Stomach smooth muscle (tissue), 2 donors: ENCODE data around the gene DNAJC5.

Experiments
- H3K27ac ChIP-seq: one replicate; pipeline ENCODE4 v1.7.0; 2013; ENCODE audit warnings: mild to moderate bottlenecking, low read length, inconsistent platforms
- H3K27me3 ChIP-seq, 2 donors: one replicate each; pipeline ENCODE4 v1.7.0; 2013; ENCODE audit warnings: low read length in 2 of 2; ENCODE audit not compliant: insufficient read depth in 2 of 2, control insufficient read depth in 1 of 2
- H3K36me3 ChIP-seq, 2 donors: one replicate each; pipeline ENCODE4 v1.7.0; 2013; ENCODE audit warnings: low read length in 2 of 2; ENCODE audit not compliant: control insufficient read depth in 2 of 2, insufficient read depth in 2 of 2
- H3K4me1 ChIP-seq: one replicate; pipeline ENCODE4 v1.7.0; 2013; ENCODE audit warnings: low read length; ENCODE audit not compliant: control insufficient read depth, insufficient read depth
- H3K4me3 ChIP-seq, 2 donors: one replicate each; pipeline ENCODE4 v1.7.0; 2013; ENCODE audit warnings: low read length in 2 of 2
- H3K9ac ChIP-seq, 2 donors: one replicate each; pipeline ENCODE4 v1.7.0; 2013; ENCODE audit warnings: low read length in 2 of 2, mild to moderate bottlenecking in 1 of 2
- H3K9me3 ChIP-seq, 2 donors: one replicate each; pipeline ENCODE4 v1.7.0; 2013; ENCODE audit warnings: low read length in 2 of 2; ENCODE audit not compliant: control insufficient read depth in 2 of 2
- donor health status: healthy.
- donor health status: Pancreatic carcinoma.

Gene DNAJC5

DNA sequence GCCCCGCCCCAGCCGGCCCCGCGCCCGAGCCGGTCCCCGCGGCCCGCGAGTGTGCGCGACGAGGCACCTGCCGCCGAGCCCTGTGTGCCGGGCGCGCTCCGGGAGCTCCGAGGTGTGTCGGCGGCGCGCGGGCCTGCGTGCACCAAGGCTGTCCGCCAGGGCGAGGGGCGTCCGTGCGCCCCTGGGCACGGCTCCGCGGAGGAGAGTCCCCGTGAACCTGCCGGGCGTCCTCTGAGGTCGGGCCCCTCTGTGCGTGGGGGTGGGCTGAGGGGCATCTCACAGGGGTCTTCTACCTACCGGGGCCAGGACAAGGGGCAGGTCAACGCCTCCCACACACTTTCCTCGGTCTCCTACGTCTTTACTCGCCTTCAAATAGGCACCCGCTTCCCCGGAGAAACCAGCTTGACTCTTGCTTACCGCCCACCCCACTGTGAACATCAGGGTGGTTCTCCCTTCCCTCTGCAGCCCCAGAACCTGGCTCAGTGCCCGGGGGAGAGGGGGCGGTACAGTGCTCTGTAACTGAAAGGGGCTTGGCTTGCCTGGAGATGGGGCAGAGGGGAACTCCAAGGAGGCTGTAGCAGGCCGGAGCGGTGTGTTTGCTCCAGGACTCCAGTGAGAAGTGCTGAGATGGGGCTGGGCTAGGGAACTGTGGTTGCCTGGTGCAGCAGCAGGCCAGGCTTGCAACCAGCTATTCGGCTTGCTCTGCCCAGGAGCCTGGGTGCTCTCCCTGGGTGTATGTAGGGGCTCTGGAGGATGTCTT is 84.8 kb downstream of the DNAJC5 start, which contains the start of gene SAMD10:
SAMD10 (minus strand) TSS at position 86 of the 760 bp plus-strand sequence. CDS start 175 bp downstream, outside the sequence.
- Histone ChIP-seq H3K27ac (peak within 1 kb of the TSS; percentile 76), H3K27me3 (no peaks in the 10 kb centered on the region), H3K36me3 (peaks cover 8% of the 10 kb centered on the region in 2 donors), H3K4me3 (peak within 1 kb of the TSS; percentile 69 to 98), H3K9me3 (no peaks in the 10 kb centered on the region), H3K4me1 (peaks cover 39% of the 10 kb centered on the region), H3K9ac (peak within 1 kb of the TSS; percentile 47 to 53)

GRCh38 chr20:63980317-63980805 is 85.4 kb downstream of the DNAJC5 start:
- H3K4me1 ChIP-seq = peaks cover 39% of the 10 kb centered on the region
- H3K36me3 ChIP-seq = peaks cover 13 to 14% of the 10 kb centered on the region in 2 donors
- peak overlapping the region; percentile 76 for H3K27ac ChIP-seq
- peak overlapping the region; percentile 45 to 98 for H3K4me3 ChIP-seq
- peak overlapping the region in 1 of 2 donors; percentile 2 for H3K9ac ChIP-seq
- no peaks in the 10 kb centered on the region for H3K9me3 ChIP-seq
- H3K27me3 ChIP-seq = no peaks in the 10 kb centered on the region

DNA sequence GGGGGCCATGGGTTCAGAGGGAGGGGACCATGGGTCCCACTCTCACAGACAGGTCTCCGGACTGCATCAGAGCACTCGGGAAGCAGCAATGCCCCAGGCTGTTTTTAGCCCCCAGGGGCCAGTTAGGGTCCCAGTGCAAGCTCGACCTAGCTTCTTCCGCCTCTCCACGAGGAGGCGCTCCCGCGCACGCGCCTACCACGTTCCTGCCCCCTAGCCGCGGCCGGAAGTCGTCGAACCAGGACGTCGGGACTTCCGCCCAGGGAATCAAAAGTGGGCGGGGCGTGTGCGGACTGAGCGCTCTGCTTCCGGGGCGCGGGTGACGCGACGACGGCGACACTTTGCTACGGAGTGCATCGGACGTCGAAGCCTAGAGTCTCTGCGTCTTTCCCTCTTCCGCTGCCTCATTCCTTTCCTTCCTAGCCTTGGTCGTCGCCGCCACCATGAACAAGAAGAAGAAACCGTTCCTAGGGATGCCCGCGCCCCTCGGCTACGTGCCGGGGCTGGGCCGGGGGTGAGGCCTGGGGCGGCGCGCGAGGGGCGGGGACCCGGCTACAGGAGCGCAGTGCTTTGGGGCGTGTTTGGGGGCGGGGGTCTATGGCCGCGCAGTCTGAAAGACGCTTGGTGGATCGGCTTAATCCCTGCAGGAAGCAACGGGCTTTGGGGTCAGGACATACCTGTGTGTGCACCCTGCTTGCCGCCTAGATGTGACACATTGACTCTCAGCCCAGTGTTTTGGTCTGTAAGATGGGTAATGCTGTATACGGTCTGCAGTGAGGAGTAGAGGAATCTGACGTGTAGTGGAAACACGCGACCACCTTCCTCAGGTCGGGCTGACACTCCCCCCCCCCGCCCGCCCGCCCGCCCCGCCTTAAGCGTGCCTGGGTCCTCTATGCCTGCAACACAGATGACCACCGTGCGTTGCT is 86.1 kb downstream of the DNAJC5 start, which contains the start of gene PRPF6:
PRPF6 (plus strand) TSS at position 327 of the 923 bp plus-strand sequence; CDS start at position 441, 114 bp downstream.
- Histone ChIP-seq H3K9me3 (no peaks in the 10 kb centered on the region), H3K9ac (peak within 1 kb of the TSS; percentile 83 to 89), H3K36me3 (peaks cover 20 to 21% of the 10 kb centered on the region in 2 donors), H3K27me3 (no peaks in the 10 kb centered on the region), H3K4me3 (peak within 1 kb of the TSS; percentile 95 to 98), H3K27ac (peak within 1 kb of the TSS; percentile 76), H3K4me1 (peaks cover 39% of the 10 kb centered on the region)

- H3K9me3 ChIP-seq = no peaks in the 10 kb centered on the region
- H3K36me3 ChIP-seq = peaks cover 28% of the 10 kb centered on the region in 2 donors
- no peak overlapping the region for H3K9ac ChIP-seq
- no peak overlapping the region for H3K4me3 ChIP-seq
- H3K27ac ChIP-seq = no peak overlapping the region
- peaks cover 39% of the 10 kb centered on the region for H3K4me1 ChIP-seq
- no peaks in the 10 kb centered on the region for H3K27me3 ChIP-seq
Measured at GRCh38 chr20:63982937-63983336, 88.0 kb downstream of the DNAJC5 start.
